Measurements from ENCODE around the gene C10orf90.

- TF ChIP-seq CTCF (IDR thresholded peaks at IDR 0.05) (no peak), POLR2AphosphoS5 (IDR thresholded peaks at IDR 0.05; ENCODE audit: low read depth, low read length) (no peak), REST (IDR thresholded peaks at IDR 0.05; ENCODE audit: insufficient read depth in 1 of 2, low read depth in 2 of 2, low read length in 1 of 2) (no peak)
Measured at GRCh38 chr10:126398924-126399323, 271.6 kb downstream of the C10orf90 start.
